M059J (cell line): Measurements from ENCODE around the gene SEMA5B. TPM values are rescaled to one million over a fixed set of nuclear protein-coding genes. Genes with fewer than 3 reads are reported as not detected.
A peak's percentile ranks its signal among the peaks of the same experiment; 100 is the strongest.

Experiments
- DNase-seq: peaks from one replicate; pipeline ENCODE4 v3.0.0-alpha.2; 2012; ENCODE audit warnings: low read depth
- total RNA-seq: library from RNA; depleted of rRNA; stranded (reverse); fragments of >200 nt; shearing (Covaris generic); gene quantifications from 2 replicates; pipeline ENCODE4 v1.2.3, GENCODE V29; 2014

Gene SEMA5B
- total RNA-seq, 1 experiment from 2014 or later: not detected

DNA sequence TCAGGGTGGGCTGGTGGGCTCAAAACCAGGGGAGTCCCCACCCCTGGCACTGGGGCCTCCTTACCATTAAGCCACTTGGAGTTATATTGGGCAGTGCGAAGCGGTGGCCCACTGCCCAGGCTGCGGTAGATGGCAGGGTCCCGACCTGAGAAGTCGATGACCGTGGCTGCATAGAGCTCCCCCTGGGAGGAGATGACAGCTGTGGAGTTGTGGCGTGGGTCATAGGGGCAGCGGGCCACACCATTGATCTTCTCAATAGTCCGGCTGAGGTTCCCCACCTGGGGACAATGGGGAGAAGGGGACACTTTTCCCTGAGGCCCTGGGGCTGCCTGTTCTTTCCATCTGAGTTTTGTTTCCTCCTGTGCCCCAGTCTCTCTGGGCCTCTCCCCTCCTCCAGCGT, 99.8 kb downstream of the SEMA5B start:
- no peak for DNase-seq

- no peak for DNase-seq
Observed at GRCh38 chr3:122926811-122927210, 100.8 kb downstream of the SEMA5B start.

DNA sequence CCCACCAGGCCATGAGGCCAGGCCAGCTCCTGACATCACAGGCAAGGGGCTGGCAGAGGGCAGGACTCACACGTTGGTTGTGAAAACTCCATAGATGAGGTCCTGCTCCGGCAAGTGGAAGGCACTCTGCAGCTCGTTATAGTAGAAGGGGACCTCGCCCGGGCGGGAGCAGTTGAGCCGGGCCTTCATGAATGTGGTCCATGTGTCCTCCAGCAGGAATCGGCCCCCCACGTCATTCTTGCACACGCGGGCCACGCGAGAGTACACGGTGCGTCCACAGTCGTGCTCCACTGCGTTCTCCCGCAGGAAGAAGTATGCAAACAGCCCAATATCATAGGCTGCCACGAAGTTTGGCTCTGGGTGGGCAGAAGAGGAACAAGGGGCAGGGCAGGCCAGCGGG, 101.2 kb downstream of the SEMA5B start:
- DNase-seq: no peak

DNA sequence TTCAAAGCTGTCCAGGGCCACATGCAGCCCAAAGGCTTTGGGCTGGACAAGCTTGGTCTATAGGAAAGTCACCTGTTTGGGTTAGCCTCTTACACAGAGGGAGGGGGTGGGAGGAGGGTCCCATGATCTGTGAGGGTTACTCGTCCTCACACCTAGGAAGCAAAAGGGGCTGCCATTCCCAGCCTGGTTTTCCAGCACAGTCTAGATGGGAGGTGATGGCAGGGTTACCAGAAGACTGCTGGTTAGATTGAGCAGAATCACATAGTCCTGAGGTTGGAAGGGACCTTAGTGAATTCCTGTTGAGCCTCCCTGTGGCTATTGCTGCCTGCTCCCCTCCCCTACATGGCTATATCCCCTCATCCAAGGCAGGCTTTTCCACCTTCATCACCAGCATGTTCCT, 101.8 kb downstream of the SEMA5B start:
- DNase-seq: no peak

DNA sequence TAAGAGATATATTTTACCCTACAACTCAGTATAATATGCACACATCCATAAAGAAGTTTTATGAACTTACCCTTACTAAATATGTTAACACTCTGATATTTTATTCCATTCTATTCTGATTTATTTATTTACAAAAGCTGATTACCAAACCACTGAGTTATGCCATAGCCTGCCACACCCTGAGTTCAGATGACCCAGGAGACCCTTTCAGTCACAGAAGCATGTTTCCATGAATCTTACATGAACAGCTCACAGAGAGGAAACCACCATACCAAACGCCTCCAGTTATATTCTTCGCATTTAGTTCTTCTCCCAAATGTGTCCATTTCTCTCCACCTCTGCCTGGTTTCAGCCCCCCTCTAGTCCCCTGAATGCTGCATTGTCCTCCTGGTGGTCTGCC, 103.5 kb downstream of the SEMA5B start:
- no peak for DNase-seq

- DNase-seq: no peak
Observed at GRCh38 chr3:122923611-122924010, 104.0 kb downstream of the SEMA5B start.

- DNase-seq: no peak
Observed at GRCh38 chr3:122921791-122922651, 105.5 kb downstream of the SEMA5B start.

- no peak for DNase-seq
Observed at GRCh38 chr3:122920986-122921385, 106.6 kb downstream of the SEMA5B start.

GRCh38 chr3:122919291-122919610, 108.3 kb downstream of the SEMA5B start:
- no peak for DNase-seq

DNA sequence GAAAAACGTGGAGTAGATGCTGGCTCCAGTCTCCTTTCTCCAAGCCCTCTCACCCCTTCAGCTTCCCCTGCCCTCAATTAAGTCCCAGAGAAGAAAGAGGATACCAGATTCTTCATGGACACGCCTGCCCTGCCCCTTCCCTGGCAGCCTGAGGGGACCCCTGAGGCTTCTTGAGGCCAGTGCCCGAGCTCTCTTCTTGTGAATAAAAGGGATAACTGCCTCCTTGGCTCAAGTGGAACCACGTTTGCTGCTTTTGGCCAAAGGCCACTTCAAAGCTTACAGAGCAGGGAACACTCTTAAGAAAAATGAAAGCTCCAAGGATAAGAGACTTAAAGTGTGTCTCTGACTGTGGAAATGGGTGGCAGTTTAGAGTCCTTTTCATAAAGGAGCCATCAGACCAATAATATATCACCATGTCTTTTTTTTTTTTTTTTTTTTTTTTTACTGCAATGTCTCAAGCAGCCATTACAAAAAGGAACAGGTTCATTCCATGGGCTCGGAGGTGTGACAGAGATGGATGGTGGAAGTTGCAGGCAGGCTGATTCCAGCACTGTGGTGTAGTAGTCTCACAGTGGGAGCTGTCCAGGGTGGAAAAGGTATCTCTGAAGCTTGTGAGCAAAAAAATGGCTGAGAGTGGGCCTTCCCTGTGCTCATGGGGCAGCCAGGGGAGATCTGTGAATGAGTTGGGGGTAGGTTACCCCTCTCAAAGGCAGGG, 108.8 kb downstream of the SEMA5B start:
- peak; percentile 35 for DNase-seq

- no peak for DNase-seq
Observed at GRCh38 chr3:122917412-122917811, 110.2 kb downstream of the SEMA5B start.

- DNase-seq: no peak
Observed at GRCh38 chr3:122916580-122916979, 111.0 kb downstream of the SEMA5B start.

DNA sequence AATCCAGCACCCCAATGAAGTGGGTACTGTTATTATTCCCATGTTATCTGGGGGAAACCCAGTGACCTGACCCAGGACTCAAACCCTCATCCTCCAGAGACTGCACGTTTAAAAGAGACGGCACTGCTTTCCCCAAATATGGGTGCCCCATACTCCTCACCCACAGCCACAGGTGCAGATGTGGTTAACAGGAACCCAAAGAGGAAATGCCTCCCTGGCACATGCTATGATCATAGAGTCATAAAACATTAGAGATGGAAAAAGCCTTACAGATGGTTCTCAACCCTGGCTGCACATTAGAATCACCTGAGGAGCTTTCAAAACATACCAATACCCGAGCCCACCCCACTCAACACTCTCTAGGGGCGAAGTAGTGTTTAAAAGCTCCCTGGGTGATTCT, 111.5 kb downstream of the SEMA5B start:
- no peak for DNase-seq

DNA sequence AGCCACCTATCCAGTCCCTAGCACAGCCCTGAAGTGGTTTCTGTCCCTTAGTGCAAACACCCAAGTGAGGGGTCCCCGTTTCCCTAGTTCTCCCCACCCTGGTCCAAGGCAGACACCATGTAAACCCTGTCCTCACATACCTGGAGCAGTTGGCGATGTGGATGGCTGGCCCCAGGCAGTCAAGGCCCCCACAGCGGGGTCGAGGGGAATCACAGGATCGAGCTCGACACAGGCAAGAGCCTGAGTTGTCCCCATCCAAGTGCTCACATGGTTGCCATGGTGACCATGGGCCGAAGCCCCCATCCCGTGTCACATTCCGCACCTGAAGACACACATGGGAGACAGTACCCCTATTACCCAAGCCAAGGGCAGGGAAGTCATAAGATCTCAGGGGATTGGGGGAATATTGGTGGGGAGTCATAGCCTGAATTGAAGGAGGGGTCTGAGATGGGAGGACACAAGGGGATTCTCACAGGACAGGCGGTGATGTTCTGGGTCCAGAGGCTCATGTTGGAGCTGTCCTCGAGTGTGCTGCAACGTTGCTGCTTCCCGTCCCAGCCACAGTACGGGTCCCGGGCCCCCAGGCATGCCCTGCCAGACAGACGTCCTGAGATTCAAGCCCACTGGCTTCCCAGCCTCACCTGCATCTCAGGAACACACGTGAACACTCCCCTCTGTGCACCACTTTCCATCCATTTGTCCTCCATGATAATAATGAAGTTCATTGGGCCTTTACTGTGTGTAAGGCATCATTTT, 112.1 kb downstream of the SEMA5B start:
- DNase-seq: no peak

DNA sequence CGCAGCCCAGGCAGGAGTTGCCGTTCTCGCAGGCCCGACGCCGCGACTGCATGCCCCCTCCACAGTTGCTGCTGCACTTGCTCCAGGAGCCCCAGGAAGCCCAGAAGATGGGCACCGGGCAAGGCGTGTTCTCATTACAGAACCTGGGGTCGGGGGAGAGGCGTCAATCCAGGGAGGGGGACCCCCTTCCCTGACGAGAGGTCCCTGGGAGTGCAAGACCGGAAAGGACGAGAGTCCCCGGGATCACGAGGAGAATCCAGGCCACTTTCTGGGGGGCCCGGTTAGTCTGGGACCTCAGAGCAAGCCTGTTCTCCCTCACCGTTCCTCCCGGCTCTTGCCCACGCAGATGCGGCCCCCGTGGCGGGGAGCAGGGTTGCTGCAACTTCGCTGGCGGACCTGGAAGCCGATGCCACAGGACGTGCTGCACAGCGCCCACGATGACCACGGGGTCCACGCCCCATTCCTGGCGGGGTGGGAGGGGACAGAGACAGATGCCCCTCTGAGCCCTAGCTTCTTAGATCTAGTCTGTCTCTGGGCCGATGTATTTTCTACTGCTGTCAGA, 113.9 kb downstream of the SEMA5B start:
- DNase-seq: no peak

GRCh38 chr3:122912772-122913538, 114.6 kb downstream of the SEMA5B start:
- no peak for DNase-seq

- no peak for DNase-seq
Observed at GRCh38 chr3:122911901-122912300, 115.7 kb downstream of the SEMA5B start.

- DNase-seq: no peak
Observed at GRCh38 chr3:122908251-122908650, 119.3 kb downstream of the SEMA5B start.

- no peak for DNase-seq
Observed at GRCh38 chr3:122907471-122907870, 120.1 kb downstream of the SEMA5B start.

- no peak for DNase-seq
Observed at GRCh38 chr3:122903171-122903570, 124.4 kb downstream of the SEMA5B start.

DNA sequence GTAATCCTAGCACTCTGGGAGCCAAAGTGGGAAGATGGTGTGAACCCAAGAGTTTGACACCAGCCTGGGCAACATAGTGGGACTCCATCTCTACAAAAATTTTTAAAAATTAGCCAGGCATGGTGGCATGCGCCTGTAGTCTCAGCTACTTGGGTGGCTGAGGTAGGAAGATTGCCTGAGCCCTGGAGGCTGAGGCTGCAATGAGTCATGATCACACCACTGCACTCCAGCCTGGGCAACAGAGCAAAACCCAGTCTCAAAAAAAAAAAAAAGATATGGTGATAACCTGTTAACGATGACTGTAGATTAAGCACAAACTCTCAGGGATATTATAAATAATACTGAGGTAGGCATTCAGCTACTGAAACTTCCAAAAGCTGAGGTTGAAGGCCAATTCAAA, 125.2 kb downstream of the SEMA5B start:
- DNase-seq: peak; percentile 68

DNA sequence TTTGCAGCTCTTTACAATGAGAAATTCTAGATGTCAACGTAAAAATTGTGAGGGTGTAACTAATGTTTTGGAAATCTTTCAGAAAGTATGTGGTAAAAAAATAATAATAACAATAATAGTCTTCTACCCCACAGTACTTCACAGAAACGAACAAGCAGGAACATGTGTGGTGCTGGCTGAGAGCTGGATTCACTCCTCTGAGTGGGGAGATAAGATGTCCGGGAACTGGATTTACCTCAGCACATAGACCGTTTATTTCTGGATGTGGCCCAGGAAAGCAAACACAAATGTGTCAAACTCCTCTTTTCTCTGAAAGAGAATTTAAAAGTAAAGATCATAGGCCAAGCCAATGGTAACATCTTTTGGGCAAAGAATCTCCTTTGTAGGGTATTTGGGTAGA, 129.3 kb downstream of the SEMA5B start:
- DNase-seq: no peak
